MCF 10A (cell line): ENCODE results near the gene RFC2. TPM values are rescaled to one million over a fixed set of nuclear protein-coding genes. Genes with fewer than 3 reads are reported as not detected.

Experiments
- BruUV-seq: library from RNA; stranded (reverse); fragments of 400-500 nt; replicated peaks from 2 replicates; lab custom pipeline; 2021; lab: Mats Ljungman, UMichigan
- CTCF ChIA-PET: fragments of 300-600 bp; sonication (Branson Sonifier 250); formaldehyde crosslinking; extraction: SDS; loops from one replicate; lab custom pipeline; 2021; ENCODE audit warnings: antibody characterized with exemption, inconsistent platforms; lab: Yijun Ruan, JAX
- POLR2A ChIA-PET: fragments of 300-600, 350-650 bp; sonication (Branson Sonifier 250); formaldehyde crosslinking; extraction: SDS; loops from one replicate; lab custom pipeline; 2020; ENCODE audit warnings: antibody characterized with exemption, inconsistent platforms; lab: Yijun Ruan, JAX
- DNase-seq: peaks from one replicate; pipeline ENCODE4 v3.0.0-alpha.2; 2018; ENCODE audit not compliant: unreplicated experiment
- H3K27ac Mint-ChIP-seq: one replicate; pipeline ENCODE4 v1.8.0; 2022; ENCODE audit warnings: mild to moderate bottlenecking, low read depth, mixed read lengths; ENCODE audit not compliant: unreplicated experiment
- H3K27me3 Mint-ChIP-seq: one replicate; pipeline ENCODE4 v1.8.0; 2022; ENCODE audit warnings: mixed read lengths; ENCODE audit not compliant: insufficient read depth, unreplicated experiment
- H3K36me3 Mint-ChIP-seq: one replicate; pipeline ENCODE4 v1.8.0; 2022; ENCODE audit warnings: mild to moderate bottlenecking, moderate library complexity, mixed read lengths; ENCODE audit not compliant: insufficient read depth, unreplicated experiment
- H3K4me1 Mint-ChIP-seq: one replicate; pipeline ENCODE4 v1.8.0; 2022; ENCODE audit warnings: mixed read lengths; ENCODE audit not compliant: insufficient read depth, unreplicated experiment
- H3K4me3 Mint-ChIP-seq: one replicate; pipeline ENCODE4 v1.8.0; 2022; ENCODE audit warnings: mild to moderate bottlenecking, moderate library complexity, mixed read lengths; ENCODE audit not compliant: unreplicated experiment
- H3K9me3 Mint-ChIP-seq: one replicate; pipeline ENCODE4 v1.8.0; 2022; ENCODE audit warnings: mixed read lengths; ENCODE audit not compliant: unreplicated experiment
- intact Hi-C: fragments of 100-400 bp; cut with micrococcal nuclease; formaldehyde crosslinking; loops from 2 replicates; pipeline ENCODE4 v1.14.1; 2022
- total RNA-seq: library from RNA; stranded (reverse); gene quantifications from 2 replicates; pipeline ENCODE4 v1.2.3, GENCODE V29; 2022
- TF ChIP-seq, protein P1 (sequence below): fragments of 200-600 bp; IDR thresholded peaks from one replicate; pipeline ENCODE4 v1.8.0; 2022; ENCODE audit warnings: antibody characterized with exemption, mild to moderate bottlenecking; ENCODE audit not compliant: unreplicated experiment

RFC2 gene
- total RNA-seq, 1 experiment from 2014 or later, result 35.0 TPM

DNA sequence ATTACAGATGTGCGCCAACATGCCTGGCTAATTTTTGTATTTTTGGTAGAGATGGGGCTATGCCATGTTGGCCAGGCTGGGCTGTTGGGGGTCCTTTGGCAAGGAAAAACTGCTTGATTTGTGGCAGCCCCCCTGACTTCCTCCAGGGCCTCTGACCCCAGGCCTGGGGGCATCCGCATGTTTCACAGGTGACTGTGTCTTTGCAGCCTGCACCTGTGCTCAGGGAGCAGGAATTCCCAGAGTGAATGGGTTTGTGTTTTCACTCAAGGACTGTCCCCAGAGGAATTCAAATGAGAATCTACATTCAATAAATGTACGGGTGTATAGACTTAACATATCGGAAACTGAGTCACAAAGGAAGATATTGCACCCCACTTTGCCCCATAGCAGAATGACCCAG is 23.4 kb upstream of the RFC2 start:
- no peaks in the 10 kb centered on the region for H3K36me3 Mint-ChIP-seq
- no peak overlapping the region for H3K4me3 Mint-ChIP-seq
- ChIA-PET POLR2A (no interaction called here), CTCF (no interaction called here)
- H3K27me3 Mint-ChIP-seq, result no peaks in the 10 kb centered on the region
- peaks cover 18% of the 10 kb centered on the region for H3K4me1 Mint-ChIP-seq
- no peaks in the 10 kb centered on the region for H3K9me3 Mint-ChIP-seq
- intact Hi-C loops, result no loop called here
- BruUV-seq, result no TSS peak
- DNase-seq, result no peak
- H3K27ac Mint-ChIP-seq, result no peak overlapping the region
- TF ChIP-seq, protein P1, sequence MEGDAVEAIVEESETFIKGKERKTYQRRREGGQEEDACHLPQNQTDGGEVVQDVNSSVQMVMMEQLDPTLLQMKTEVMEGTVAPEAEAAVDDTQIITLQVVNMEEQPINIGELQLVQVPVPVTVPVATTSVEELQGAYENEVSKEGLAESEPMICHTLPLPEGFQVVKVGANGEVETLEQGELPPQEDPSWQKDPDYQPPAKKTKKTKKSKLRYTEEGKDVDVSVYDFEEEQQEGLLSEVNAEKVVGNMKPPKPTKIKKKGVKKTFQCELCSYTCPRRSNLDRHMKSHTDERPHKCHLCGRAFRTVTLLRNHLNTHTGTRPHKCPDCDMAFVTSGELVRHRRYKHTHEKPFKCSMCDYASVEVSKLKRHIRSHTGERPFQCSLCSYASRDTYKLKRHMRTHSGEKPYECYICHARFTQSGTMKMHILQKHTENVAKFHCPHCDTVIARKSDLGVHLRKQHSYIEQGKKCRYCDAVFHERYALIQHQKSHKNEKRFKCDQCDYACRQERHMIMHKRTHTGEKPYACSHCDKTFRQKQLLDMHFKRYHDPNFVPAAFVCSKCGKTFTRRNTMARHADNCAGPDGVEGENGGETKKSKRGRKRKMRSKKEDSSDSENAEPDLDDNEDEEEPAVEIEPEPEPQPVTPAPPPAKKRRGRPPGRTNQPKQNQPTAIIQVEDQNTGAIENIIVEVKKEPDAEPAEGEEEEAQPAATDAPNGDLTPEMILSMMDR, result no peak

DNA sequence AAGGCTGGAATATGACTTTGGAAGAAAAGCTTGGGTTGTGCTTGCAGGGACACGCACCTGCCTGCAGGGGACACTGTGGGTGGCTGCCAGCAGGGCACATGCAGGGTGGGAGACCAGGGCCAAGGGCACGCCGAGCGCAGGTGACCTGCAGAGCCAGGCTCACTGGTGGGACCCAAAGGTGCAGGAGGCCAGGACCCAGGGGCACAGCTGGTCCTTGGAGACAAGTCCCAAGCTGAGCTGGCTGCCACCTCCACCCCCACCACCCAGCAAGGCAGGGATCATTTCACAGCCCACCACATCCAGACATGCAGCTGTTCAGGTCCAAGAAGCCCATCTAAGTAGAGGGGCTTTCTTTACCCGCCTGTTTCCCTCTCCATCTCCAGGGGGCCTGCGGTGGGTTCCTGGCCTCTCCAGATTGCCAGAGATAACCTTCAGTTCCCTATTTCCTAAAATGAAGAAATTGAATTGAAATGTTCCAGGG is 21.2 kb upstream of the RFC2 start:
- Mint-ChIP-seq H3K4me3 (no peak overlapping the region), H3K27ac (no peak overlapping the region), H3K27me3 (no peaks in the 10 kb centered on the region), H3K4me1 (peaks cover 24% of the 10 kb centered on the region), H3K9me3 (no peaks in the 10 kb centered on the region), H3K36me3 (peaks cover 5% of the 10 kb centered on the region)
- TF ChIP-seq, protein P1, result peak; percentile 37
- no peak for DNase-seq
- intact Hi-C loops, result no loop called here
- ChIA-PET POLR2A (interaction anchor here (0.7 to 1.7 kb wide), 2 partner anchors 13 to 23 kb away, joined by 3 read pairs; no protein-coding TSS in a partner anchor), CTCF (interaction anchor here (0.6 to 1.2 kb wide), 6 partner anchors 9 to 448 kb away, joined by 3 to 4 read pairs (median 3); partner anchors contain the start of gene CLIP2)
- BruUV-seq, result no TSS peak

DNA sequence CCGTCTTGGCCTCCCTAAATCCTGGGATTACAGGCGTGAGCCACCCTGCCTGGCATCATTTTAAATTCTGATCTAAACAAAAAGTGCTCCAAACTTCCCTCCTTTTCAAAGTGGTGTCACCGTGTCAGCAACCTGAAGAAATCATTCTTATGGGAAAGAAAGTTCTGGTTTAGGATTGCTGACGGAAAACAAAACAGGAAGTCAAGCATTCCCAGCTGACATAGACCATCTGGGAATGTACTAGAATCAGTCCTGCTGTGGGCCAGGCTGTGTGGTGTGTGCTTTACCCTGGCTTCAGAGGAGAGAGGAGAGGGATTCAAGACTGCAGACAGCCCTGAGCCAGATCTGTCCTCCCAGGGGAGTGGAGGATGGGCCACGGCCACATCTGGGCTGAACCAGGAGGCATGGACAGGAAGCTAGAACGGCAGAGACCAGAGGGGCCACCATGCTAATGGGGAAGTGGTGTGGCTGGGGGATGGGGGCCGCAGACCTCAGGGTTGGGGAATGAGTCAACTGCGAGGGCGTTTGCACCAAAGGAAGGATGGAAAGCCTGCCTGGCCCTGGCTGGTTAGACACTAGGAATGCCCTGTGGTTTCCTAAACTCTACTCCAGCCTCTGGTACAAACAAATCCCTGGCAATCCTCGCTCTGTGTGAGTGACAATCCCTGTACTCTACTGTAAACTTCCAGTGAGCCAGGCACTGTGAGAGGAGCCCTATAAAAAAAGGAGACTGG is 18.3 kb upstream of the RFC2 start:
- CTCF ChIA-PET, result interaction anchor here (0.5 to 0.6 kb wide), 3 partner anchors 11 to 43 kb away, joined by 3 read pairs; no protein-coding TSS in a partner anchor
- no peaks in the 10 kb centered on the region for H3K27me3 Mint-ChIP-seq
- peak overlapping the region; percentile 90 for H3K27ac Mint-ChIP-seq
- intact Hi-C loops, result no loop called here
- H3K36me3 Mint-ChIP-seq, result peaks cover 5% of the 10 kb centered on the region
- POLR2A ChIA-PET, result interaction anchor here (0.6 to 2.7 kb wide), 4 partner anchors 16 to 108 kb away, joined by 3 to 29 read pairs (median 3); partner anchors contain the start of genes CLIP2 and RFC2
- H3K4me1 Mint-ChIP-seq, result peaks cover 14% of the 10 kb centered on the region
- BruUV-seq, result no TSS peak
- no peaks in the 10 kb centered on the region for H3K9me3 Mint-ChIP-seq
- H3K4me3 Mint-ChIP-seq, result no peak overlapping the region
- TF ChIP-seq, protein P1, result no peak
- DNase-seq, result peak; percentile 71

GRCh38 chr7:74271742-74272141 is 17.5 kb upstream of the RFC2 start:
- BruUV-seq, result no TSS peak

More at GRCh38 chr7:74271742-74272141, 17.5 kb upstream of the RFC2 start:
- no peaks in the 10 kb centered on the region for H3K27me3 Mint-ChIP-seq
- CTCF ChIA-PET, result interaction anchor here (0.6 kb wide), 1 partner anchor 44 kb away, joined by 3 read pairs; no protein-coding TSS in a partner anchor
- intact Hi-C loops, result no loop called here
- TF ChIP-seq, protein P1, result no peak
- no peaks in the 10 kb centered on the region for H3K9me3 Mint-ChIP-seq
- H3K27ac Mint-ChIP-seq, result peak overlapping the region; percentile 90
- POLR2A ChIA-PET, result interaction anchor here (0.6 to 2.7 kb wide), 2 partner anchors 16 to 17 kb away, joined by 3 to 29 read pairs; partner anchors contain the start of genes CLIP2 and RFC2
- H3K4me1 Mint-ChIP-seq, result peaks cover 14% of the 10 kb centered on the region
- no peak overlapping the region for H3K4me3 Mint-ChIP-seq
- no peak for DNase-seq
- peaks cover 5% of the 10 kb centered on the region for H3K36me3 Mint-ChIP-seq
